Measurements from ENCODE around the gene PTPN20. TPM values are rescaled to one million over a fixed set of nuclear protein-coding genes. Genes with fewer than 3 reads are reported as not detected.
"Not testable (repeated sequence)": the region's sequence is repeated elsewhere in the genome, so short reads cannot be mapped to it uniquely, and the experiment has no call there.

The PTPN20 gene
- total RNA-seq, 1 experiment from 2014 or later, result not detected

DNA sequence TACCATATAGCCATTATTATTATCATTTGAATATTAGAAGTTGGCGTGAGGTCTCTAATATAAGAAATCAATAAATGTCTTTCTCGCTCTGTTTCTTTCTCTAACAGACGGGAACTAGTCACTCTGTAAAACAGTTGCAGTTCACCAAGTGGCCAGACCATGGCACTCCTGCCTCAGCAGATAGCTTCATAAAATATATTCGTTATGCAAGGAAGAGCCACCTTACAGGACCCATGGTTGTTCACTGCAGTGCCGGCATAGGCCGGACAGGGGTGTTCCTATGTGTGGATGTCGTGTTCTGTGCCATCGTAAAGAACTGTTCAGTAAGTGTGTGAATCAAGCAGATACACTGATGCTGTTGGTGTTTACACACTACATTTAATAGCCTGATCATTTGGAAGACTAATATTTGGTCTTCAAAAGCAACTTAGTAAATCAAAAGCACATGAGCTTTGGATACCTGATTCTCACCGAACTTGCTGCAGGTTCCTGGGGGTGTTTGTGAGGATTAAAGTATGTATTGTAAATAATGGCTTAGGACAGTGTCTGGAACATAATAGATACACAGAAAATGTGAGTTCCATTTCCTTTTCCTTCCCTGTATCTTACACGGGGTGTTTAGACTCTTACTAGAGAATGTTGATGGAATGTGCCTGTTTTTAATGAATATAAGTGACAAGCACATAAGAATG, 76.2 kb downstream of the PTPN20 start:
- not testable (repeated sequence) for H3K36me3 Mint-ChIP-seq (ENCODE audit: insufficient read depth, unreplicated experiment); BruUV-seq (replicated peaks)

DNA sequence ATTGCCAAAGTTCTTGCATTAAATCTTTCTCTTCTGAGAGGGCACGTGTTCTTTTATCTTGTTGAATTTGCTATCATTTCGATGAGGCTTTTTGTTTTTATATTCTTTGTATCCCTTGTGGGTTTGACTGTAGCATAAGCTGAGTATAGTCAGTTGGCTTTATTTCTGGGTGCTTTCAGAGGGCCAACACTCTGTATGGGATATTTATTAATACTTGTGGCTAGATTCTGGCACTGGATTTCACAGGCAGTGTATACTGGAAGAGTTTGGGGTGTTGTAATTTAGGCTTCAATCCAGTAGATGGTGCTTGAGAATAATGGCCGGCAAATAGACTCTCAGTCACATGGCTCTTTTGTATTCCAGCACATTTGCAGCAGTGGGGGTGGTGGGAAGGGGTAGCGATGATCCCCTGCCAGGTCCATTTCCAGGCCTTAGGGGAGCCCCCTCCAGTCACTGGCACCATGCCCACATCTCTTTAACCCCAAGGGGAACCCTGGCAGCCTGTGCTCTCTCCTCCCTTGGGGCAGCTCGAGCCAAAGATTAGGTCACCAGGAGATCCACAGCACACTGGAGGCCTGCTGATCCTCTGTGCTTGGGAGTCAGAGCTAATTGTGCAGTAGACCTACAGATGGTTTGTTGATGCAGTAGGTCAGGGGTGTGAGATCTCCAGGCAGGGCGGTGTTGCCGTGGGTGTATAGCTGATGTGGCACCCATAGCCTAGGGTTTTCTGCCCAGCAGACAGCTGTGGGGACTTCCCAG, 81.8 kb downstream of the PTPN20 start:
- Mint-ChIP-seq H3K27ac (ENCODE audit: unreplicated experiment) (no peak overlapping the region), H3K36me3 (ENCODE audit: insufficient read depth, unreplicated experiment) (no peaks in the 10 kb centered on the region), H3K9me3 (ENCODE audit: unreplicated experiment) (no peaks in the 10 kb centered on the region), H3K4me3 (ENCODE audit: unreplicated experiment) (no peak overlapping the region), H3K4me1 (ENCODE audit: low read depth, unreplicated experiment) (no peaks in the 10 kb centered on the region), H3K27me3 (ENCODE audit: insufficient read depth, unreplicated experiment) (peaks cover 2% of the 10 kb centered on the region)
- intact Hi-C loops (cut with micrococcal nuclease; ENCODE audit: unreplicated experiment), result loop anchor here (2.0 kb wide), 1 partner anchor 320 kb away; no protein-coding TSS in a partner anchor
- CTCF ChIA-PET, result interaction anchor here (0.5 to 2.3 kb wide), 7 partner anchors 21 to 433 kb away, joined by 3 to 13 read pairs (median 3); no protein-coding TSS in a partner anchor
- no TSS peak for BruUV-seq (replicated peaks)
- H3K27me3 ChIP-seq (replicated peaks; ENCODE audit: control insufficient read depth, insufficient read depth, low read length), result no peaks in the 10 kb centered on the region
- H3K4me3 ChIP-seq (ENCODE audit: low read depth, low read length), result no peak overlapping the region
- TF ChIP-seq, protein P1, sequence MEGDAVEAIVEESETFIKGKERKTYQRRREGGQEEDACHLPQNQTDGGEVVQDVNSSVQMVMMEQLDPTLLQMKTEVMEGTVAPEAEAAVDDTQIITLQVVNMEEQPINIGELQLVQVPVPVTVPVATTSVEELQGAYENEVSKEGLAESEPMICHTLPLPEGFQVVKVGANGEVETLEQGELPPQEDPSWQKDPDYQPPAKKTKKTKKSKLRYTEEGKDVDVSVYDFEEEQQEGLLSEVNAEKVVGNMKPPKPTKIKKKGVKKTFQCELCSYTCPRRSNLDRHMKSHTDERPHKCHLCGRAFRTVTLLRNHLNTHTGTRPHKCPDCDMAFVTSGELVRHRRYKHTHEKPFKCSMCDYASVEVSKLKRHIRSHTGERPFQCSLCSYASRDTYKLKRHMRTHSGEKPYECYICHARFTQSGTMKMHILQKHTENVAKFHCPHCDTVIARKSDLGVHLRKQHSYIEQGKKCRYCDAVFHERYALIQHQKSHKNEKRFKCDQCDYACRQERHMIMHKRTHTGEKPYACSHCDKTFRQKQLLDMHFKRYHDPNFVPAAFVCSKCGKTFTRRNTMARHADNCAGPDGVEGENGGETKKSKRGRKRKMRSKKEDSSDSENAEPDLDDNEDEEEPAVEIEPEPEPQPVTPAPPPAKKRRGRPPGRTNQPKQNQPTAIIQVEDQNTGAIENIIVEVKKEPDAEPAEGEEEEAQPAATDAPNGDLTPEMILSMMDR (IDR thresholded peaks at IDR 0.05; ENCODE audit: insufficient read depth in 1 of 2, low read depth in 1 of 2, low read length in 1 of 2, severe bottlenecking in 1 of 2, unreplicated experiment in 1 of 2), result peak; percentile 72 to 76
- POLR2A ChIA-PET, result no interaction called here
- no peaks in the 10 kb centered on the region for H3K4me1 ChIP-seq
- H3K36me3 ChIP-seq (ENCODE audit: control insufficient read depth, insufficient read depth, low read length), result no peaks in the 10 kb centered on the region
- H3K9me3 ChIP-seq, result peaks cover 5% of the 10 kb centered on the region; the same call in 1 of the 2 replicates
- peak in 1 of 2 experiments; percentile 49 for DNase-seq

More for the DNA sequence above, 76.2 kb downstream of the PTPN20 start:
- H3K4me1 ChIP-seq; H3K27me3 ChIP-seq (replicated peaks; ENCODE audit: control insufficient read depth, insufficient read depth, low read length); POLR2A ChIA-PET; H3K4me3 ChIP-seq (ENCODE audit: low read depth, low read length); H3K27ac Mint-ChIP-seq (ENCODE audit: unreplicated experiment); H3K27me3 Mint-ChIP-seq (ENCODE audit: insufficient read depth, unreplicated experiment); H3K4me1 Mint-ChIP-seq (ENCODE audit: low read depth, unreplicated experiment); H3K36me3 ChIP-seq (ENCODE audit: control insufficient read depth, insufficient read depth, low read length); CTCF ChIA-PET; H3K4me3 Mint-ChIP-seq (ENCODE audit: unreplicated experiment); intact Hi-C loops (cut with micrococcal nuclease; ENCODE audit: unreplicated experiment); H3K9me3 Mint-ChIP-seq (ENCODE audit: unreplicated experiment); H3K9me3 ChIP-seq; DNase-seq: not testable (repeated sequence)

DNA sequence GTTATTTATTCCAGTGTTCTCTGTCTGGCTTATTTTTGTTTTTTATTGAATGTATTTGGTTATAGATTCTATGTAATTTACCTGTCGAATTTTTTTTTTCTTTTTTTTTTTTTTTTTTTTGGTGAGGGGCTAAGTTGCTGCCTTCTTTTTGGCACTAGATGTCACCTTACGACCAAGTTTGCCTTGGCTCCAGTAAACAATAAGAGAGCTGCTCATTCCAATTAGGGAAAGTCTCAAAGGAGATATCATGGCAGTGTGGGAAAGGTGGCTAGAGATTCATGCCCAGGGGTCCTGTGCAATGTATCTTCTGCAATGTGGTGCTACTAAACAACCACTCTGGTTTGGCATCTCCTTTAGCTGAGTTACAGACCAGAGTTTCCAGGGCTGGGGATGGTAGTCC, 84.0 kb downstream of the PTPN20 start:
- TF ChIP-seq, protein P1 (IDR thresholded peaks at IDR 0.05; ENCODE audit: insufficient read depth in 1 of 2, low read depth in 1 of 2, low read length in 1 of 2, severe bottlenecking in 1 of 2, unreplicated experiment in 1 of 2), result peak in 1 of 2 experiments; percentile 18
- intact Hi-C loops (cut with micrococcal nuclease; ENCODE audit: unreplicated experiment), result no loop called here
- H3K4me1 Mint-ChIP-seq (ENCODE audit: low read depth, unreplicated experiment), result no peaks in the 10 kb centered on the region
- H3K36me3 Mint-ChIP-seq (ENCODE audit: insufficient read depth, unreplicated experiment), result no peaks in the 10 kb centered on the region
- Histone ChIP-seq H3K4me3 (ENCODE audit: low read depth, low read length) (no peak overlapping the region), H3K27me3 (replicated peaks; ENCODE audit: control insufficient read depth, insufficient read depth, low read length) (no peaks in the 10 kb centered on the region), H3K36me3 (ENCODE audit: control insufficient read depth, insufficient read depth, low read length) (no peaks in the 10 kb centered on the region), H3K9me3 (peaks cover 5% of the 10 kb centered on the region; the same call in 1 of the 2 replicates), H3K4me1 (no peaks in the 10 kb centered on the region)
- H3K27ac Mint-ChIP-seq (ENCODE audit: unreplicated experiment), result no peak overlapping the region
- peaks cover 6% of the 10 kb centered on the region for H3K27me3 Mint-ChIP-seq (ENCODE audit: insufficient read depth, unreplicated experiment)
- BruUV-seq (replicated peaks), result no TSS peak
- ChIA-PET POLR2A (no interaction called here), CTCF (interaction anchor here (0.6 to 2.3 kb wide), 8 partner anchors 27 to 408 kb away, joined by 3 to 21 read pairs (median 4); no protein-coding TSS in a partner anchor)
- no peak overlapping the region for H3K4me3 Mint-ChIP-seq (ENCODE audit: unreplicated experiment)
- no peak for DNase-seq
- no peaks in the 10 kb centered on the region for H3K9me3 Mint-ChIP-seq (ENCODE audit: unreplicated experiment)

Measured in Caco-2 (cell line).